Fibroblast of skin of abdomen (primary cell): ENCODE data around the gene C2CD2.
A peak's percentile ranks its signal among the peaks of the same experiment; 100 is the strongest.

ENCODE experiments used
- DNase-seq: peaks from one replicate; pipeline ENCODE4 v3.0.0-alpha.2; 2013

The C2CD2 gene

DNA sequence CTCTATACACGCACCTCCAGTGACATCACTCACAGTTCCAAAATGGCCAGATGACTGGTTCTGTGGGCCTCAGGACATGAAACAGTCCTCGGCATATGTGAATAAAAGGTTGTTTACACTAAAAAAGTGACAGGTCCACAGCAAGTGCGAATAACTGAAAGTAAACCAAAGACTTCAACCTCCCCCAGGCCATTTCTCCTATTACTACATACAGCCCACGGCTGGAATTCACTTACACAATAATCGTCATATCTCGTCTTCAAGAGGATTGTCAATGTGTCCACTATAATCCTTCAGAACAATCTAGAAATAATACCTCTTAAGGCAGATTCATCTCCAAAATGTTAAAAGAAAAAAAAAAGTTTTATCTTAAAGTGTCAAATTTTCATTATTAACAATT lies 72.8 kb downstream of the C2CD2 start:
- no peak for DNase-seq

DNA sequence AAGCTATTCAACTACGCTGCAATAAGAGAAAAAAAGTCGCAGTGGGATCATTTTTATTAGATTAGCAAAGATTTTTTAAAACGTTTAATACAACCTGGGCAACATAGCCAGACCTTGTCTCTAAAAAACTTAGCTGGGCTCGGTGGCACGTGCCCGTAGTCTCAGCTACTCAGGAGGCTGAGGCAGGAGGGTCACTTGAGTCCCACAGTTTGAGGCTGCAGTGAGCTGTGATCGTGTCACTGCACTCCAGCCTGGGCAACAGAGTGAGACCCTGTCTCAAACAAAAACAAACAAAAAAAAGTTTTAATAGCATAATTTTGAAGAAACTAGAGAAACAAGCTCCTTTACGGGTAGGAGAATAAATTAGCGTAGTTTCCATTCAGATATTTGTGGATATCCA lies 73.7 kb downstream of the C2CD2 start:
- no peak for DNase-seq

DNA sequence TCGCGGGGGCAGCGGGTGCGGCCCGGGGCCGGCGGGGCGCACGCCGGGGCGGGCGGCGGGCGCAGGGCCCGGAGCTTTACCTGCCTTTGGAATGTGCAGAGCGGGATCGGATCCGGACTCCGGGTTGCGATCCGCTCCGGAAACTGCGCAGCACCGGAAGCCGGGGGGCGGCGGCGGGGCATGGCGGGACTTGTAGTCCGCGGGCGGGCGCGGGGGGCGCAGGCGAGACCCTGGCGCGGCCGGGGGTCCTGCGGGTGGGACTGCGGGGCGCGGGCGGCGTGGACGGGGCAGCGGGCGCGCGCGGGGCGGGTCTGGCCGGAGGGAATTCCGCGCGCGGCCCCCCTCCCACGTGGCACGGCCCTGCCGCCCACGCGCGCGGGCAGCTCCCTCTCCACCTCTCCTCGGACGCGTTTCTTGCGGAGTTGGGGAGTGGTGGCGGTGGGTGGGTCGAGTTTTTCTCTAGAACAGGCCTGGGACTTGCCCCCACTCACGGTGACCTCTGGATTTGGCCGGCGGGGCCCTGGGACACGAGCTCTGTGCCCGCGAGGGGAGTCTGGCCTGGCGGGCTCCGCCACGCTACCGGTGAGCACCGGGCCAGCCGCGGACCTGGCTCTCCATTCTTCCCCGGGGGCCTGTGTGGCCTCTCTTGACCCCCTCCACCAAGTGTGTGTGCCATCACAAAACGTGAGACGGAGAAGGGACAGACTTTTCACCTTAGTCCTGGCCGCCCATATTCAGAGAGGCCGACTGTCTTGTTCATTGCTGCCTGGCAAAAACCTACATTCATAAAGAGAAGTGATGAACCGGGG lies 74.4 kb downstream of the C2CD2 start, which contains the start of gene PRDM15:
PRDM15 (minus strand) TSS at position 155 of the 809 bp plus-strand sequence. CDS start 18,981 bp downstream, outside the sequence.
- peak; percentile 89 for DNase-seq

GRCh38 chr21:41878831-41879189 lies 75.0 kb downstream of the C2CD2 start:
- DNase-seq, result peak; percentile 88

GRCh38 chr21:41877901-41878830 lies 75.7 kb downstream of the C2CD2 start:
- peak; percentile 37 for DNase-seq

DNA sequence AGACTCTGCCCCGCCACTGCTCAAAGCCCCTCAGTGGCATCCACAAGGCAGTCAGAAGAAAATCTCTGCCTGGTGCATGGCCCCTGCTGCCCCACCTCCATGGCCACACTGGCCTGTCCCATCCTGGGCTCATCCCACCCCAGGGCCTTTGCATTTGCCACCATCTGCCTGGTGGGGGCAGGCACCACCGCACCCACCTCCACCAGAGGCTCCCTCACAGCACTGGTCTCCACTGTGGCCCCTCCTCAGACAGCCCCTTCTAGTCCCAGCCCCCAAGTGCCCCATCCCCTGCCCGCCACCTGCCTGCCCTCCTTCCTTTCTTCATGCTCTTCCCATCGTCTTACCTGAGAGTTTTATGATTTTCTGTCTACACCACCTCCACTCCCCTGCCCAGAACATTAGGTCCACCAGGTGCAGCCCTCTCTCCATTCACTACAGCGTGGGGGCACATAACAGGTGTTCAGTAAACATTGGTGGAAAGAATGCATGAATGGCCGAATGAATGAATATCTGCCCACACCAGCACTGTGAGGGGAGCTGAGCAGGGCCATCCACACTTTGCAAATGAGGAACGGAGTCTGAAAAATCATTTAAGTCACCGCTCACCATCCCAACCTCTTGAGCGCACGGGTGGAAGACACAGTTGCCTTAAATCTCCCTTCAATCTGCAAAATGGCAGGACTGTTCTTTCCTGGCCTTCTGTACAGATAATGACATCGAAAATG lies 76.7 kb downstream of the C2CD2 start:
- DNase-seq, result no peak

- DNase-seq, result no peak
These were observed 77.4 kb downstream of the C2CD2 start for GRCh38 chr21:41876396-41876795.

GRCh38 chr21:41875086-41875485 lies 78.7 kb downstream of the C2CD2 start:
- no peak for DNase-seq

GRCh38 chr21:41874611-41875010 lies 79.2 kb downstream of the C2CD2 start:
- DNase-seq, result no peak

DNA sequence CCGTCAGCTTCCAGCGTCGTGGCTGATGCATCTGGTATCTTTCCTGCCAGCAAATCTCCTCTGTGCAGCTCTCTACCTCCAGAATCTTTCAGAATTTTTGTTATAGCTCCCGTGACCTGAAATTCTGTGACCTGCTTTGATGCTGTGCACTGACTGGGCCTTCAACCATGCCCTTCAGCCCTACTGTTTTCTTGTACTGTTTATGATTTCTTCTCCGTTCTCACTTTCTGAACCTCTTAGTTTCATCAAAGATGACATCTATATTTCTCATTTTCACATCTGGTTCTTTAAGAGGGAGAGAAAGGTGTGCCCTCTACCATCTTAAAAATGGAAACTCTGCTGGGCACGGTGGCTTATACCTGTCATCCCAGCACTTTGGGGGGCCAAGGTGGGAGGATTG lies 80.4 kb downstream of the C2CD2 start:
- no peak for DNase-seq

- no peak for DNase-seq
These were observed 80.8 kb downstream of the C2CD2 start for GRCh38 chr21:41873005-41873404.

DNA sequence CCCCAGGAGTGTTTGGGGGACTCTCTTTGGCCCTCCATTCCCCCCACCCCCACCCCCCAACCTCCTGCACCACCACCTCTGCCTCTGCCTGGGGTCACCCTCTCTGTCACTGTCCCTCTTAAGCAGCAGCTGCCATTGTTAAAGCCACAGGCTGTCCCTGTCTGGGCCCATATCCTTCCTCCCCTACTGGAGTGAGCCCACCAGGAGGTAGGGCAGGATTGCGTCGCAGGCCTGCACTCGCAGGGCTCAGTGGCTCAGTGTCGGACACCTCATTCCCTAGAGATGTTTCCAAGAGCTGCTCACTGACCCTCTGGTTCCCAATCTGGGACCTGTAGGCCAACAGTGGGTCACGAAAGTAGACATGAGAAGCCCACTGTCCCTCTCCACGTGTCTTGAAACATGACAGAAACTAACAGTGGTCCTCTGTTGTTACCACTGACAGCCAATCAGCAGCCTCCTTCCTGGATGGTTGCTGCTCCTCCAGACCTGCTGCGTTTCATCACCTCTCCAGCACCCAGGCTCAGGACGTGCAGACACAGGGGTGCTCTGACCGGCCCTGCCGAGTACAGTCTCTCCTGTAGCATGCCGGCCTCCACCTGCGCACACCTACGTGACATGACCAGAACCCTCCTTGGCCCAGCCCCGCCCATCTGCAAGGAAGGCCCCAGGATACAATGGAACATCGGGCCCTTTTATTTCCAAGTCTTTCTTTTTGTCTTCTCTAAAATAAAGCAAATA lies 82.4 kb downstream of the C2CD2 start:
- DNase-seq, result no peak

- no peak for DNase-seq
These were observed 84.0 kb downstream of the C2CD2 start for GRCh38 chr21:41869771-41870170.

- peak; percentile 60 for DNase-seq
These were observed 85.6 kb downstream of the C2CD2 start for GRCh38 chr21:41868062-41868710.

DNA sequence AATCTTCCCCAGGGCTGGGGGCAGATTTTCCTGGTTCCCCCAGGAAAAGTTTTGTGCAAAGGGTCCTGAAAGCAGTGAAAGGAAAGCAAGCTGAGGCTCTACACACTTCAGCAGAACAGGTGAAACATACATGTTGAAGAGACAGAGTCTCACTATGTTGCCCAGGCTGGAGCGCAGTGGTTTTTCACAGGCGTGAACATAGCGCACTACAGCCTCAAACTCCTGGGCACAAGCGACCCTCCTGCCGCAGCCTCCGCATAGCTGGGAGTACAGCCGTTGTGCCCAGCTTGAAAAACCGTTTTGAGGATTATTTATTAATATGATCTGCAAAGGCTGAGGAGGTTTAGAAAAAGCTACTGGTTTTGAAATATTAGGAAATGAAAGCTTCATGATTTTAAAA lies 86.5 kb downstream of the C2CD2 start:
- DNase-seq, result no peak

DNA sequence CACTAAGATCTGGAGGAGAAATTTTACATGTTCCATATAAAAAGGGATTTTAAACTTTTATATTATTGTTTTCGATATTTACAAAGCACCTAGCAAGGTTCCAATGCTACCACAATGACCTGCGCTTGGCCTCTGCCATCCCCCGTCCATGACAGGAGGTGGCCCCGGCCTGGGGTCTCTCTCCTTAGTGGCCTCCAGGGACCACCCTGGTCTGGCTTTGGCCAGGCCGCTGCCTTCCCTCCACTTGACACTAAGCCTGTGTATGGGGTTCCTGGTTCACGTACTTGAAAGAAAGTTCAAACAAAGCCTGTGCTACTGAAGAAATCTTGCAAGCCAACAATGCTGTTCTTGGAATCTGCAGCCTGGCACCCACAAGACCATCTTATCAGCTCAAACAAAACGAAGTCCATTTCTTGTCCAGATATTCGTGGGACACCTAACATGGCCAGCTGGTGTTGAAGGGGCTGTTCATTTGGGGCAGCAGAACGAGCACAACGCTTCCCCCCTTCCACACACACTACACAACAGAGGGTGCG lies 87.5 kb downstream of the C2CD2 start:
- DNase-seq, result no peak

DNA sequence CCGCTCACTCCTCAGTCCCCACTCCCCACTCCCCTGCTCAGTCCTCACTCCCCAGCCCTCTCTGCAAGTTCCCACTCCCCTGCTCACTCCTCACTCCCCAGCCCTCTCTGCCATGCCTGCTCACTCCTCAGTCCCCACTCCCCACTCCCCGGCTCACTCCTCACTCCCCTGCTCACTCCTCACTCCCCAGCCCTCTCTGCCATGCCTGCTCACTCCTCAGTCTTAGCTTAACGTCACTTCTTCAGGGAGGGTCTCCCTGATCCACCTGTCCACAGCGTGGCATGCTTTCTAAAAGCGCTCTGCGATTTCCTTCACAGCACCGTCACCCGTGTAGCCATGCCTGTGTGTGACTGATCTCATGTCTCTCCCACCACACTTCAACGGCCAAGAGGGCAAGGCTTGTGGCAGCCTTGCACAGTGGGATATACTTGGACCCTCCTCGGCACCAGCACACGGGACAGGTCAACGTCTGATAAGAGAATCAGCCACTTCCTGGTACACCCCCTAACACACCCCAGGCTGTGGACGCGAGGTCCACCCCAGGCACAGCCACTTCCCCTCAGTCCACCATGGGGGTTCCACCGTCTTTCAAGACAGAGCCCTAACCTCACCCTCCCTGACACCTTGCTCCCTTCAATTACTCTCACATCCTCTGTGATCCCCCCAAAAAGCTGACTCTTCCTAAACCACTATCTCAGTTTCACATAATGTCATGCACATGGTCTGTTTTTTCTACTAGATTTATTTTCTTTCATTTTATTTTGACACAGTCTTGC lies 88.6 kb downstream of the C2CD2 start:
- DNase-seq, result no peak

DNA sequence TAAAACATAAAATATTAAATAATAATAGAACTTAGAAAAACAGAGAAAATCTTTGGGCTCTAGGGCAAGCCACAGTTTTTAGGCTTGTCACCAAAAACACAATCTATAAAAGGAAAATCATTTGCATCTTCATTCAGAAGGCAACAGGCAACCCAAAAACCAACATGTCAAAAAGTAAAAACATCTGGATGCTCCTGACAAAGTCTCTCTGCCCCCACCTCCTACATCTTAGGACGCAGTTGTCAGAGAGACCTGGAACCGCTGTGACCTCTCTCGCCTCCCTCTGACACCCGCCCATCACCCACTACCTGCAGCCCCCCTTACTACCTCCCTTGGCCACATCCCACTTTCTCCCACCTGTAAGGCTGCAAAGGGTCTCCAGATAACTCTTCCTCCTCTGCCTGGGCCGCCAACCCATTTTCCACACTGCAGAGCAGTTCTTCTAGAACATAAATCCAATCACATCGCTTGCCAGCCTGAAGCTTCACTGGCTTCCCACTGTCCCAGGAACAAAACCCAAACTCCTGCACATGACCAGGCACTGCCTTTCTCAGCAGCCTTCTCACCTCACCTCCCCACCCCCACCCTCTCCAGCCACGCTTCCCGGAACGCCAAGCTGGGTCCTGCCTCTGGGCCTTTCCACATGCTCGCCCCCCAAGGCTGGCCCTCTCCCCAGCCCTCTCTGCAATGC lies 89.4 kb downstream of the C2CD2 start:
- no peak for DNase-seq

GRCh38 chr21:41863439-41863740 lies 90.4 kb downstream of the C2CD2 start:
- DNase-seq, result no peak

- no peak for DNase-seq
These were observed 91.8 kb downstream of the C2CD2 start for GRCh38 chr21:41861987-41862386.
